ENCODE results near the gene ALPK3.

- no peak for TF ChIP-seq CTCF (IDR thresholded peaks at IDR 0.05; ENCODE audit: poor library complexity, severe bottlenecking)
- TF ChIP-seq REST (IDR thresholded peaks at IDR 0.05; ENCODE audit: borderline replicate concordance) = no peak
- TF ChIP-seq RAD21 (conservative IDR thresholded peaks at IDR 0.05) = no peak
- no peak for TF ChIP-seq EZH2 (IDR thresholded peaks at IDR 0.05; ENCODE audit: borderline replicate concordance, insufficient read depth, low read length, poor library complexity, severe bottlenecking)
- TF ChIP-seq TAF1 (IDR thresholded peaks at IDR 0.05; ENCODE audit: low read depth) = no peak
- TF ChIP-seq SMC3 (conservative IDR thresholded peaks at IDR 0.05; ENCODE audit: poor library complexity) = no peak
- no peak for TF ChIP-seq POLR2AphosphoS5 (IDR thresholded peaks at IDR 0.05)
- no peak for TF ChIP-seq EP300 (conservative IDR thresholded peaks at IDR 0.05; ENCODE audit: poor library complexity, severe bottlenecking)
- TF ChIP-seq MXI1 (conservative IDR thresholded peaks at IDR 0.05; ENCODE audit: poor library complexity, severe bottlenecking) = no peak
These were observed 94.9 kb downstream of the ALPK3 start for GRCh38 chr15:84911879-84912660.
